Stimulated activated CD4-positive, alpha-beta T cell treated with anti-CD3 and anti-CD28 coated beads, TNF-alpha, amount 100 ng/mL, for 48 hours (primary cell): Measurements from ENCODE around the gene GJA9.
"Not testable (repeated sequence)": the region's sequence is repeated elsewhere in the genome, so short reads cannot be mapped to it uniquely, and the experiment has no call there.

Source experiments
- DNase-seq, 3 donors: peaks; one replicate each; pipeline ENCODE4 v3.0.0-alpha.2; 2020; ENCODE audit warnings: low read depth in 3 of 3

The GJA9 gene

GRCh38 chr1:38873027-38873969, 8.1 kb downstream of the GJA9 start, which contains the start of gene MYCBP:
MYCBP (minus strand) TSS chr1:38873348; CDS start chr1:38873305, 43 bp downstream.
- DNase-seq = peak; percentile 91 to 94 (median 93)

GRCh38 chr1:38872401-38873026, 8.9 kb downstream of the GJA9 start:
- DNase-seq = peak in 1 of 3 donors; percentile 15

DNA sequence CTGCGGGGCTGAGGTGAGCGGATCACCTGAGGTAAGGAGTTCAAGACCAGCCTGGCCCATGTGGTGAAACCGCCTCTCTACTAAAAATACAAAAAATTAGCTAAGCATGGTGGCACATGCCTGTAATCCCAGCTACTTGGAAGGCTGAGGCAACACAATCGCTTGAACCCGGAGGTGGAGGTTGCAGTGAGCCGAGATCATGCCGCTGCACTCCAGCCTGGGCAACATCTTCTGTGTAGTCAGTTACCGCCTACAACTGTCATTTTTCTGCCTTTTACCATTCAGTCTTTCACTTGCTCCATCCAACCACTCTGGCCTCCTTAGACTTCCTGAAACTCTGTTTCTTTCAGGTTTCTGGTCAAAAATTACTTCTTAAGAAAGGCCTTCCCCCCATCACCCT, 10.4 kb downstream of the GJA9 start:
- no peak for DNase-seq

DNA sequence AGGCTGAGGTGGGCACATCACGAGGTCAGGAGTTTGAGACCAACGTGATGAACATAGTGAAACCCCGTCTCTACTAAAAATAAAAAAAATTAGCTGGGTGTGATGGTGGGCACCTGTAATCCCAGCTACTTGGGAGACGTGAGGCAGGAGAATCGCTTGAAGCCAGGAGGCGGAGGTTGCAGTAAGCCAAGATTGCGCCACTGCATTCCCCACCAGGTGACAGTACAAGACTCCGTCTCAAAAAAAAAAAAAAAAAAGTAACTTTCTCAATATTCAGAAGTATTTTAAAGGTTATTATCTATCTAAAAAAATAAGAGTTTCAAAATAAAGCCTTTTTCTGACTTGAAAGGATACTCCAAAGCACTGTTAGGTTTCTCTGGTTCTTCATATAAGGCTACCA, 14.2 kb downstream of the GJA9 start:
- no peak for DNase-seq

DNA sequence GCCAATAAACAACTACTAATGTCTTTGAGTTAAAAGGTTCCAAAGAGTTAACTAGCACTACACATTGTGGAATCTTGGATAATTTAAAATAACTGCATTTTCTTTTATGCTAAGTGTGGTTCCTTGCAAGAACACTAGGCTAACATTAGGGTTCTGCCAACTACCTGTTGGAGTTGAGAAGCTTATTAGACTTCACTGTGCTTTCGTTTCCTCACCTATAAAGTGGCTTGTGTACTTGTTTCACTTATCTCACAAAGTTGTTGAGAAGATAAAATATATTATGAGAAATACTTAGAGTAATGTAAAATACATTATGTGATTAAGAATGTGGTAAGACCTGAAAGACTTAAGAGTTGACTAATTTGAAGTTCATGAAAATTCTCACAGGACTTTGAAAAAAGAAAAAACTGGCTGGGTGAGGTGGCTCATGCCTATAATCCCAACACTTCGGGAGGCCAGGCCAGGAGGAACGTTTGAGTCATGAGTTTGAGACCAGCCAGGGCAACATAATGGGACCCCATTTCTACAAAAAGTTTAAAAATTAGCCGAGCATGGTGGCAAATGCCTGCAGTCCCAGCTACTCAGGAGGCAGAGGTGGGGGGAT, 16.2 kb downstream of the GJA9 start:
- DNase-seq = no peak

GRCh38 chr1:38860454-38860795, 21.0 kb downstream of the GJA9 start:
- DNase-seq = no peak

- DNase-seq = peak; percentile 95 to 98 (median 97)
Measured at GRCh38 chr1:38859561-38860453, 21.6 kb downstream of the GJA9 start, which contains the start of gene RRAGC. RRAGC (minus strand) TSS chr1:38859772; CDS start chr1:38859646, 126 bp downstream.

- peak; percentile 29 to 37 (median 32) for DNase-seq
Measured at GRCh38 chr1:38858833-38859560, 22.4 kb downstream of the GJA9 start.

DNA sequence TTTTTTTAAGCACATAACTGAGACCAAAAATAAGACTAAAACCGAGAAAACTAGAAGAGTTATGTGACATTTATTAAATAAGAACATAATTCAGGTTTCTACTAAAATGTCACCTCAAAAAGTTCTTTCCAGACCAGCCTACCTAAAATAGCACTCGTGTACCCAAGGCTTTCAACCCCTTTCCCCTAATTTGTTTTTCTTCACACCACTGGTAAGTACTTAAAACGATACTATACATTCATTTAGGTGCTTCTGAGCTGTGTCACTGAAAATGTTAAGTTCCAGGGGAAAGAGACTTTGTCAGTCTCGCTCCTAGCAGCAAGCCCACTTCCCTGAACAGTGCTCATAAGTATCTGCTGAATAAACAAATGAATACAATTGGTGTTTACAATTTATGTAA, 28.6 kb downstream of the GJA9 start:
- no peak for DNase-seq

GRCh38 chr1:38848071-38848470, 33.3 kb downstream of the GJA9 start:
- no peak for DNase-seq

- no peak for DNase-seq
Measured at GRCh38 chr1:38846210-38846609, 35.2 kb downstream of the GJA9 start.

GRCh38 chr1:38845088-38845487, 36.3 kb downstream of the GJA9 start:
- not testable (repeated sequence) for DNase-seq

DNA sequence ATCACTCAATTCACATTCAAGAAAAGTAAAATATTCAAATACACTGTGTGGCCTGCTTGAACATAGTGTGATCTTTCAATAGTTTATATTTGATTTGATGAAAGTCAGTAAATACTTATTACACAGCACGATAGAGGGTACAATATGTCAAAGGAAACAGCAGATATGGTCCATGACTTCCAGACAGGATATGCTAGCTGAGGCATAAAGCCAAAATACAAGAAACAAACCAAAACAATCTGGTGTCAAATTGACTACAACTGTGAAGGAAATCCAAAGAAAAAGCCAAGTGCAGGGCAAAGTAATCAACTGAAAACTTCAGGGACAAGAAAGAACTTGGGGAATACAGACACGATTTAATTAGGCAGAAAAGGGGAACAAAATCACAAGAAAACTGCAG, 41.1 kb downstream of the GJA9 start:
- DNase-seq = no peak

DNA sequence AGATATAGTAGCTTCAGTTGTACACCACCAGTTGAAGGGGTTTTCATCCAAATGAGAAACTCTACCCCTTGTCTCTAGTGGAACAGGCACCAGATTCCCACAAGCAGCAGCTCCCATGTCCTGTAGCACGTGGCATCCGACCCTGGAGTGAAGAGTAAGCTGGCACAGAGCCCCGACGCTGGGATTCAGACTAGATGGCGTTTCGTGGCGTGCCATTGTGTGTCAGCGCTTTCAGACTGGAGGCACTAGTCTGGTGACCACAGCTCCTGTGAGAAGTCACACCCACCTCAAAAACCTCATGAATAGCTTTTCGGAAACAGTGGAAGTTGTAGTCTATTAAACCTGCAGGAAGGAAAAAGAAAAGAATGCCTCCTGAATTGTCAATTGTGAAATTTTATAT, 42.0 kb downstream of the GJA9 start:
- no peak for DNase-seq

- DNase-seq = not testable (repeated sequence)
Measured at GRCh38 chr1:38836316-38836715, 45.1 kb downstream of the GJA9 start.

GRCh38 chr1:38834937-38835827, 46.2 kb downstream of the GJA9 start:
- peak in 1 of 3 donors; percentile 50 for DNase-seq

- no peak for DNase-seq
Measured at GRCh38 chr1:38834221-38834782, 47.1 kb downstream of the GJA9 start.

- no peak for DNase-seq
Measured at GRCh38 chr1:38833146-38833545, 48.2 kb downstream of the GJA9 start.

DNA sequence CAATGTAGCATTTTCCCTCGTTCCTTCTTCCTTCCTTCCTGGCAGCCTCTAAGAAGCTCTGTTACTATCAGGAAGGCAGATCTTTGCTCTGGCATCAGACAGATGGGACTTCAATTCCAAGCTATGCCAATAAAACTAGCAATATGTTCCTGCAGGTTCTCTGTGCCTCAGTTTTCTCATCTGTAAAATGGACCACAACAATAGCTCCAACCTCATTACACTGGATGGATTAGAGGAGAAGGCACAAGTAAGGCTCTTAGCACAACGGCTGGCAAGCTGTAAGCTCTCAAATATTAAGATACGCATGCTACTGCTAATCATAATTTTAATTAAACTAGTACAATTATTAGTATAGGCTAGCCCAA, 49.0 kb downstream of the GJA9 start:
- DNase-seq = no peak
